Vagina (tissue), 2 donors: ENCODE results near the gene MAEL. TPM values are rescaled to one million over a fixed set of nuclear protein-coding genes. Genes with fewer than 3 reads are reported as not detected.

Experiments used
- DNase-seq, 2 donors: peaks; one replicate each; pipeline ENCODE4 v3.0.0-alpha.2; 2017; ENCODE audit errors: extremely low spot score in 2 of 2
- H3K27ac ChIP-seq: fragments of 200-600 bp; sonication (generic); one replicate; pipeline ENCODE4 v1.5.1; 2019
- H3K27me3 ChIP-seq: fragments of 200-600 bp; sonication (generic); one replicate; pipeline ENCODE4 v1.5.1; 2019
- H3K36me3 ChIP-seq, 2 donors: fragments of 200-600 bp; sonication (generic); one replicate each; pipeline ENCODE4 v1.5.1; 2017 to 2019
- H3K4me1 ChIP-seq: fragments of 200-600 bp; sonication (generic); one replicate; pipeline ENCODE4 v1.5.1; 2019
- H3K4me3 ChIP-seq, 2 donors: fragments of 200-600 bp; sonication (generic); 1 replicate in 1 of 2; 2 replicates in 1 of 2; pipeline ENCODE4 v1.5.1; 2016 to 2019
- H3K9me3 ChIP-seq: fragments of 200-600 bp; sonication (generic); one replicate; pipeline ENCODE4 v1.5.1; 2019
- POLR2A ChIP-seq, 2 donors: fragments of 450-650 bp; IDR thresholded peaks; one replicate each; pipeline ENCODE4 v1.6.1; 2017; ENCODE audit warnings: antibody characterized with exemption in 2 of 2, mild to moderate bottlenecking in 2 of 2, moderate library complexity in 2 of 2
- POLR2AphosphoS5 ChIP-seq, 2 donors: sonication (generic); formaldehyde crosslinking; IDR thresholded peaks; one replicate each; pipeline ENCODE4 v1.9.0; 2017; ENCODE audit warnings: antibody characterized with exemption in 2 of 2, mild to moderate bottlenecking in 2 of 2, low read depth in 1 of 2; ENCODE audit not compliant: insufficient read depth in 1 of 2
- intact Hi-C: fragments of 100-400 bp; cut with DNase I; formaldehyde crosslinking; loops from one replicate; pipeline ENCODE4 v1.15.1; 2023
- total RNA-seq: library from RNA; depleted of rRNA; stranded (reverse); fragments of >200 nt; gene quantifications from one replicate; pipeline ENCODE4 v1.2.3, GENCODE V29; 2016
- TF ChIP-seq, protein P1 (sequence below), 3 experiments: fragments of 450-650 bp in 2 of 3; fragments of 200-600 bp in 1 of 3; sonication (generic) in 1 of 3; IDR thresholded peaks; one replicate each; pipeline ENCODE4 v1.5.1; 2017 to 2019; ENCODE audit warnings: antibody characterized with exemption in 3 of 3, mild to moderate bottlenecking in 2 of 3, moderate library complexity in 2 of 3

Gene MAEL
- total RNA-seq, 1 donor from 2014 or later: not detected

GRCh38 chr1:166948856-166949350 is 40.2 kb upstream of the MAEL start:
- intact Hi-C loops: no loop called here
- H3K27ac ChIP-seq: no peak overlapping the region
- no peak overlapping the region for H3K4me3 ChIP-seq
- H3K36me3 ChIP-seq: no peaks in the 10 kb centered on the region
- H3K27me3 ChIP-seq: no peaks in the 10 kb centered on the region
- H3K9me3 ChIP-seq: no peaks in the 10 kb centered on the region
- TF ChIP-seq, protein P1, sequence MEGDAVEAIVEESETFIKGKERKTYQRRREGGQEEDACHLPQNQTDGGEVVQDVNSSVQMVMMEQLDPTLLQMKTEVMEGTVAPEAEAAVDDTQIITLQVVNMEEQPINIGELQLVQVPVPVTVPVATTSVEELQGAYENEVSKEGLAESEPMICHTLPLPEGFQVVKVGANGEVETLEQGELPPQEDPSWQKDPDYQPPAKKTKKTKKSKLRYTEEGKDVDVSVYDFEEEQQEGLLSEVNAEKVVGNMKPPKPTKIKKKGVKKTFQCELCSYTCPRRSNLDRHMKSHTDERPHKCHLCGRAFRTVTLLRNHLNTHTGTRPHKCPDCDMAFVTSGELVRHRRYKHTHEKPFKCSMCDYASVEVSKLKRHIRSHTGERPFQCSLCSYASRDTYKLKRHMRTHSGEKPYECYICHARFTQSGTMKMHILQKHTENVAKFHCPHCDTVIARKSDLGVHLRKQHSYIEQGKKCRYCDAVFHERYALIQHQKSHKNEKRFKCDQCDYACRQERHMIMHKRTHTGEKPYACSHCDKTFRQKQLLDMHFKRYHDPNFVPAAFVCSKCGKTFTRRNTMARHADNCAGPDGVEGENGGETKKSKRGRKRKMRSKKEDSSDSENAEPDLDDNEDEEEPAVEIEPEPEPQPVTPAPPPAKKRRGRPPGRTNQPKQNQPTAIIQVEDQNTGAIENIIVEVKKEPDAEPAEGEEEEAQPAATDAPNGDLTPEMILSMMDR (IDR thresholded peaks at IDR 0.05): no peak
- no peak for TF ChIP-seq POLR2A (IDR thresholded peaks at IDR 0.05)
- no peak for TF ChIP-seq POLR2AphosphoS5 (IDR thresholded peaks at IDR 0.05; ENCODE audit: insufficient read depth in 1 of 2, low read depth in 1 of 2)
- H3K4me1 ChIP-seq: peaks cover 10% of the 10 kb centered on the region
- no peak for DNase-seq

GRCh38 chr1:166950156-166950555 is 38.9 kb upstream of the MAEL start:
- no peak overlapping the region for H3K4me3 ChIP-seq
- peaks cover 10% of the 10 kb centered on the region for H3K4me1 ChIP-seq
- H3K27me3 ChIP-seq: no peaks in the 10 kb centered on the region
- no peak for DNase-seq
- H3K27ac ChIP-seq: no peak overlapping the region
- intact Hi-C loops: no loop called here
- TF ChIP-seq POLR2AphosphoS5 (IDR thresholded peaks at IDR 0.05; ENCODE audit: insufficient read depth in 1 of 2, low read depth in 1 of 2): no peak
- H3K9me3 ChIP-seq: no peaks in the 10 kb centered on the region
- H3K36me3 ChIP-seq: no peaks in the 10 kb centered on the region

DNA sequence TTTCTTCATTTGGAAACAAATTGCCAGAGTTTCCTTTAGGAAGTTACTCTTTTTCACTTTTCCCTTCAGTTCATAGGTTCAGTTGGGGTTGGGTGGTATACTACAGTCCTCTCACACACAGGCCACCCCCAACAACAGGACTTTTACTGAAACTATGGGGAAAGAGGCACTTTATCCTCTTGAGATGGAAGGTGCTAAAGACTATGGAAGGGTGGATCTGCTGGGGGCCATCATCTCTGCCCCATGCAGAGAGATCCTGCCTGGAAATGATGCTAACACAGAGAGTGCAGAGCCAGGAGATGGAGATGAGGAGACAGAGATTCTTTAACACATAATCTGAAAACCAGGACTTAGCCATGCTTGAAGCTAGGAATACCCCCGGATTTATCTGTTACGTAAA is 38.0 kb upstream of the MAEL start:
- DNase-seq: no peak
- H3K27me3 ChIP-seq: no peaks in the 10 kb centered on the region
- peaks cover 10% of the 10 kb centered on the region for H3K4me1 ChIP-seq
- H3K9me3 ChIP-seq: no peaks in the 10 kb centered on the region
- H3K36me3 ChIP-seq: no peaks in the 10 kb centered on the region
- TF ChIP-seq, protein P1 (IDR thresholded peaks at IDR 0.05): no peak
- no peak for TF ChIP-seq POLR2A (IDR thresholded peaks at IDR 0.05)
- no peak for TF ChIP-seq POLR2AphosphoS5 (IDR thresholded peaks at IDR 0.05; ENCODE audit: insufficient read depth in 1 of 2, low read depth in 1 of 2)
- intact Hi-C loops: no loop called here
- no peak overlapping the region for H3K27ac ChIP-seq
- no peak overlapping the region for H3K4me3 ChIP-seq

DNA sequence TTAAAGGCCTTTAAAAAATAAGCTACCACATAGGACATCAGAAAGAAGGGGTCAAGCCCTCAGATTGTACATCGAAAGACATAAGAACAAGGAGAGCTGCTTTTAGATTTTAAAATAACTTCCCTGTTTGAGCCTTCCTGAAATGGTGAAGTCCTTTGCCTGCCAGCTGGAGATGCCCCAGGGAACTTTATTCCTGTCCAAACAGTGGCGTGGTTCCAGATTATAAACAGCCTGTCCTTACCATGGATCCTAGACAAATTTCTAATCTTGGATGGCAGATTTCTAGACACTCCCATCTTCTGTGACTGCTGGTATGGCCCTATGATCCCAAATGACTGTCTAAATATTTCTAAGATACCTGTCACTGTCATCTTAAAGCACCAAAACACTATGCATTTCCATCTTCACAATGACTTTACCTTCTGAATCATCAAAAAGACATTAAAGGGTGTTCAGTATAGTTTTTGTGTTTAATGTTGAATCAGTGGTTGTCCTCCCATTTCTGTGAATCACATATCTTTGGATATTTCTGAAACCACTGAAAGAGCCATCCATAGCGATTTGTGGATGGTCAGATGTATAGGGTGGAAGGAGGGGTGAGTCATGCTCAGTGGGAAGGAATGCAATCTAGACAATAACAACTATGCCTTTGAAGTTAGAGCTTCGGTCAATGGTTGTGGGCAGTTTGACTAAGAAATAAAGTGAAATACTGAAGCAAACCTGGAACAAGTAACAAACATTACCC is 36.9 kb upstream of the MAEL start:
- no peak for DNase-seq
- intact Hi-C loops: no loop called here
- peaks cover 8% of the 10 kb centered on the region for H3K4me1 ChIP-seq
- H3K27ac ChIP-seq: no peak overlapping the region
- no peak overlapping the region for H3K4me3 ChIP-seq
- H3K36me3 ChIP-seq: no peaks in the 10 kb centered on the region
- TF ChIP-seq POLR2A (IDR thresholded peaks at IDR 0.05) (no peak), POLR2AphosphoS5 (IDR thresholded peaks at IDR 0.05; ENCODE audit: insufficient read depth in 1 of 2, low read depth in 1 of 2) (no peak)
- TF ChIP-seq, protein P1 (IDR thresholded peaks at IDR 0.05): no peak
- H3K27me3 ChIP-seq: no peaks in the 10 kb centered on the region
- no peaks in the 10 kb centered on the region for H3K9me3 ChIP-seq

DNA sequence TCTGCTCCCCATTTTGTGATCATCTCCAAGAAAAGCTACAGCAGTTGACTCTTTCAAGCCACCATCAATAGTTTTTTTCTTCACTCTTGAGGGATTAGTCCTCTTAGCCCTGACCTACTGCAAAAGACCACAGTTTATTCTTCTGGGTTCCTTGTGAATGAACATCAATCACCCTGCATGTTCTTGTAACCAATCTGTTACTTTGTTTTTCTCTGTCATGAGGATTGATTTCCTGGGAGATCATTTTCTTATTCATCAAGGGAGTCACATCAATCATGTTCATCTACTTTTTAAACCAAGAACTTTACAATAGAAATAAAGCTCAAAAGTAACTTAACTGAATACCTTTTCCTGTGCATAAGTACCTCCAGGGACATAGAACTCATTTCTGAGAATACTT is 35.6 kb upstream of the MAEL start:
- intact Hi-C loops: no loop called here
- DNase-seq: no peak
- H3K27me3 ChIP-seq: no peaks in the 10 kb centered on the region
- no peak overlapping the region for H3K27ac ChIP-seq
- no peaks in the 10 kb centered on the region for H3K36me3 ChIP-seq
- H3K9me3 ChIP-seq: no peaks in the 10 kb centered on the region
- TF ChIP-seq, protein P1 (IDR thresholded peaks at IDR 0.05): no peak
- TF ChIP-seq POLR2AphosphoS5 (IDR thresholded peaks at IDR 0.05; ENCODE audit: insufficient read depth in 1 of 2, low read depth in 1 of 2) (no peak), POLR2A (IDR thresholded peaks at IDR 0.05) (no peak)
- H3K4me1 ChIP-seq: no peaks in the 10 kb centered on the region
- no peak overlapping the region for H3K4me3 ChIP-seq
